Measurements from ENCODE around the gene MEGF10.
A peak's percentile ranks its signal among the peaks of the same experiment; 100 is the strongest.

MEGF10 gene

GRCh38 chr5:127409921-127410675 is 119.5 kb downstream of the MEGF10 start:
- H4K5ac ChIP-seq (ENCODE audit: low read length), result no peak overlapping the region
- H3K4me1 ChIP-seq (ENCODE audit: control insufficient read depth, low read depth, low read length), result peaks cover 8% of the 10 kb centered on the region
- H3K79me1 ChIP-seq (ENCODE audit: low read length), result no peaks in the 10 kb centered on the region
- H3K79me2 ChIP-seq (ENCODE audit: control insufficient read depth, insufficient read depth, low read length), result no peaks in the 10 kb centered on the region
- H3K27ac ChIP-seq (ENCODE audit: low read depth, low read length), result no peak overlapping the region
- no peak overlapping the region for H2BK15ac ChIP-seq (replicated peaks; ENCODE audit: low read depth)
- H3K4me2 ChIP-seq (ENCODE audit: low read length), result no peak overlapping the region
- H2BK120ac ChIP-seq (ENCODE audit: low read depth, low read length), result no peak overlapping the region
- no peak overlapping the region for H2AK5ac ChIP-seq (ENCODE audit: low read length)
- H4K8ac ChIP-seq (ENCODE audit: low read depth, low read length), result no peak overlapping the region
- no peak overlapping the region for H2BK5ac ChIP-seq (ENCODE audit: low read length)
- no peak overlapping the region for H3K18ac ChIP-seq (ENCODE audit: low read length)
- H3K23ac ChIP-seq (ENCODE audit: low read length), result no peak overlapping the region
- H3K27me3 ChIP-seq (ENCODE audit: insufficient read depth, low read length, poor library complexity), result no peaks in the 10 kb centered on the region
- H3K9ac ChIP-seq (ENCODE audit: low read length), result no peak overlapping the region
- no peak for DNase-seq
- no peak overlapping the region for H3K4ac ChIP-seq (ENCODE audit: low read depth, low read length)
- no CpG with 5 or more reads among the region's 15 CpGs for WGBS (ENCODE audit: extremely low coverage, insufficient coverage, low lambda C conversion rate)
- no peak overlapping the region for H3K56ac ChIP-seq (ENCODE audit: low read length)
- no peaks in the 10 kb centered on the region for H3K36me3 ChIP-seq (ENCODE audit: control insufficient read depth, insufficient read depth, low read length)
- no peak overlapping the region for H3K4me3 ChIP-seq (ENCODE audit: low read length)

- Histone ChIP-seq H3K4me2 (ENCODE audit: low read length) (no peak overlapping the region), H2BK5ac (ENCODE audit: low read length) (no peak overlapping the region), H4K5ac (ENCODE audit: low read length) (no peak overlapping the region), H3K4me1 (ENCODE audit: control insufficient read depth, low read depth, low read length) (peaks cover 8% of the 10 kb centered on the region), H3K27me3 (ENCODE audit: insufficient read depth, low read length, poor library complexity) (no peaks in the 10 kb centered on the region), H3K9ac (ENCODE audit: low read length) (no peak overlapping the region), H3K79me2 (ENCODE audit: control insufficient read depth, insufficient read depth, low read length) (no peaks in the 10 kb centered on the region), H3K36me3 (ENCODE audit: control insufficient read depth, insufficient read depth, low read length) (no peaks in the 10 kb centered on the region), H3K56ac (ENCODE audit: low read length) (no peak overlapping the region), H2BK15ac (replicated peaks; ENCODE audit: low read depth) (no peak overlapping the region), H3K4me3 (ENCODE audit: low read length) (no peak overlapping the region), H2AK5ac (ENCODE audit: low read length) (no peak overlapping the region), H3K4ac (ENCODE audit: low read depth, low read length) (no peak overlapping the region), H4K8ac (ENCODE audit: low read depth, low read length) (no peak overlapping the region), H3K18ac (ENCODE audit: low read length) (no peak overlapping the region), H2BK120ac (ENCODE audit: low read depth, low read length) (no peak overlapping the region), H3K79me1 (ENCODE audit: low read length) (no peaks in the 10 kb centered on the region), H3K27ac (ENCODE audit: low read depth, low read length) (no peak overlapping the region), H3K23ac (ENCODE audit: low read length) (no peak overlapping the region)
- WGBS (ENCODE audit: extremely low coverage, insufficient coverage, low lambda C conversion rate), result no CpG with 5 or more reads among the region's 4 CpGs
- no peak for DNase-seq
Observed at GRCh38 chr5:127410959-127411358, 120.4 kb downstream of the MEGF10 start.

GRCh38 chr5:127411381-127411780 is 120.8 kb downstream of the MEGF10 start:
- H3K9ac ChIP-seq (ENCODE audit: low read length), result no peak overlapping the region
- no peak overlapping the region for H3K4me3 ChIP-seq (ENCODE audit: low read length)
- no peak overlapping the region for H3K4ac ChIP-seq (ENCODE audit: low read depth, low read length)
- H2AK5ac ChIP-seq (ENCODE audit: low read length), result no peak overlapping the region
- no peak overlapping the region for H3K56ac ChIP-seq (ENCODE audit: low read length)
- H3K27ac ChIP-seq (ENCODE audit: low read depth, low read length), result no peak overlapping the region
- peaks cover 5% of the 10 kb centered on the region for H3K4me1 ChIP-seq (ENCODE audit: control insufficient read depth, low read depth, low read length)
- H3K23ac ChIP-seq (ENCODE audit: low read length), result no peak overlapping the region
- H2BK15ac ChIP-seq (replicated peaks; ENCODE audit: low read depth), result no peak overlapping the region
- H3K79me1 ChIP-seq (ENCODE audit: low read length), result no peaks in the 10 kb centered on the region
- no peak overlapping the region for H3K4me2 ChIP-seq (ENCODE audit: low read length)
- H3K18ac ChIP-seq (ENCODE audit: low read length), result no peak overlapping the region
- no peak overlapping the region for H4K8ac ChIP-seq (ENCODE audit: low read depth, low read length)
- no peaks in the 10 kb centered on the region for H3K27me3 ChIP-seq (ENCODE audit: insufficient read depth, low read length, poor library complexity)
- H3K79me2 ChIP-seq (ENCODE audit: control insufficient read depth, insufficient read depth, low read length), result no peaks in the 10 kb centered on the region
- no peaks in the 10 kb centered on the region for H3K36me3 ChIP-seq (ENCODE audit: control insufficient read depth, insufficient read depth, low read length)
- no peak overlapping the region for H2BK120ac ChIP-seq (ENCODE audit: low read depth, low read length)
- no CpG with 5 or more reads among the region's 5 CpGs for WGBS (ENCODE audit: extremely low coverage, insufficient coverage, low lambda C conversion rate)
- H4K5ac ChIP-seq (ENCODE audit: low read length), result no peak overlapping the region
- no peak for DNase-seq
- no peak overlapping the region for H2BK5ac ChIP-seq (ENCODE audit: low read length)

- no peaks in the 10 kb centered on the region for H3K79me2 ChIP-seq (ENCODE audit: control insufficient read depth, insufficient read depth, low read length)
- no peaks in the 10 kb centered on the region for H3K27me3 ChIP-seq (ENCODE audit: insufficient read depth, low read length, poor library complexity)
- no peaks in the 10 kb centered on the region for H3K36me3 ChIP-seq (ENCODE audit: control insufficient read depth, insufficient read depth, low read length)
- no peak overlapping the region for H2BK15ac ChIP-seq (replicated peaks; ENCODE audit: low read depth)
- no peak overlapping the region for H4K5ac ChIP-seq (ENCODE audit: low read length)
- no peak overlapping the region for H3K4me2 ChIP-seq (ENCODE audit: low read length)
- no peak overlapping the region for H3K4me3 ChIP-seq (ENCODE audit: low read length)
- H3K79me1 ChIP-seq (ENCODE audit: low read length), result no peaks in the 10 kb centered on the region
- no peak overlapping the region for H3K4ac ChIP-seq (ENCODE audit: low read depth, low read length)
- no peaks in the 10 kb centered on the region for H3K4me1 ChIP-seq (ENCODE audit: control insufficient read depth, low read depth, low read length)
- no peak overlapping the region for H2AK5ac ChIP-seq (ENCODE audit: low read length)
- no peak overlapping the region for H3K18ac ChIP-seq (ENCODE audit: low read length)
- H3K27ac ChIP-seq (ENCODE audit: low read depth, low read length), result no peak overlapping the region
- no peak for DNase-seq
- H3K56ac ChIP-seq (ENCODE audit: low read length), result no peak overlapping the region
- no peak overlapping the region for H2BK5ac ChIP-seq (ENCODE audit: low read length)
- no peak overlapping the region for H4K8ac ChIP-seq (ENCODE audit: low read depth, low read length)
- H3K9ac ChIP-seq (ENCODE audit: low read length), result no peak overlapping the region
- no CpG with 5 or more reads among the region's 3 CpGs for WGBS (ENCODE audit: extremely low coverage, insufficient coverage, low lambda C conversion rate)
- H2BK120ac ChIP-seq (ENCODE audit: low read depth, low read length), result no peak overlapping the region
- H3K23ac ChIP-seq (ENCODE audit: low read length), result no peak overlapping the region
Observed at GRCh38 chr5:127412698-127413097, 122.1 kb downstream of the MEGF10 start.

- H3K18ac ChIP-seq (ENCODE audit: low read length), result no peak overlapping the region
- no peak overlapping the region for H3K4ac ChIP-seq (ENCODE audit: low read depth, low read length)
- H3K79me2 ChIP-seq (ENCODE audit: control insufficient read depth, insufficient read depth, low read length), result no peaks in the 10 kb centered on the region
- H2BK15ac ChIP-seq (replicated peaks; ENCODE audit: low read depth), result no peak overlapping the region
- H3K4me2 ChIP-seq (ENCODE audit: low read length), result no peak overlapping the region
- no peak overlapping the region for H2BK120ac ChIP-seq (ENCODE audit: low read depth, low read length)
- H3K79me1 ChIP-seq (ENCODE audit: low read length), result no peaks in the 10 kb centered on the region
- DNase-seq, result no peak
- H3K4me3 ChIP-seq (ENCODE audit: low read length), result no peak overlapping the region
- no peaks in the 10 kb centered on the region for H3K27me3 ChIP-seq (ENCODE audit: insufficient read depth, low read length, poor library complexity)
- H4K5ac ChIP-seq (ENCODE audit: low read length), result no peak overlapping the region
- no peak overlapping the region for H2BK5ac ChIP-seq (ENCODE audit: low read length)
- H3K36me3 ChIP-seq (ENCODE audit: control insufficient read depth, insufficient read depth, low read length), result no peaks in the 10 kb centered on the region
- H3K23ac ChIP-seq (ENCODE audit: low read length), result no peak overlapping the region
- no peak overlapping the region for H2AK5ac ChIP-seq (ENCODE audit: low read length)
- WGBS (ENCODE audit: extremely low coverage, insufficient coverage, low lambda C conversion rate), result no CpG with 5 or more reads among the region's 2 CpGs
- no peak overlapping the region for H4K8ac ChIP-seq (ENCODE audit: low read depth, low read length)
- no peak overlapping the region for H3K9ac ChIP-seq (ENCODE audit: low read length)
- H3K56ac ChIP-seq (ENCODE audit: low read length), result no peak overlapping the region
- H3K4me1 ChIP-seq (ENCODE audit: control insufficient read depth, low read depth, low read length), result no peaks in the 10 kb centered on the region
- H3K27ac ChIP-seq (ENCODE audit: low read depth, low read length), result no peak overlapping the region
Observed at GRCh38 chr5:127415034-127415433, 124.4 kb downstream of the MEGF10 start.

- Histone ChIP-seq H3K18ac (ENCODE audit: low read length) (no peak overlapping the region), H3K36me3 (ENCODE audit: control insufficient read depth, insufficient read depth, low read length) (no peaks in the 10 kb centered on the region), H4K8ac (ENCODE audit: low read depth, low read length) (no peak overlapping the region), H3K4me3 (ENCODE audit: low read length) (no peak overlapping the region), H3K9ac (ENCODE audit: low read length) (no peak overlapping the region), H3K23ac (ENCODE audit: low read length) (no peak overlapping the region), H3K4ac (ENCODE audit: low read depth, low read length) (no peak overlapping the region), H3K4me2 (ENCODE audit: low read length) (no peak overlapping the region), H3K79me1 (ENCODE audit: low read length) (no peaks in the 10 kb centered on the region), H3K27me3 (ENCODE audit: insufficient read depth, low read length, poor library complexity) (no peaks in the 10 kb centered on the region), H3K79me2 (ENCODE audit: control insufficient read depth, insufficient read depth, low read length) (no peaks in the 10 kb centered on the region), H2AK5ac (ENCODE audit: low read length) (no peak overlapping the region), H3K27ac (ENCODE audit: low read depth, low read length) (no peak overlapping the region), H3K4me1 (ENCODE audit: control insufficient read depth, low read depth, low read length) (no peaks in the 10 kb centered on the region), H2BK15ac (replicated peaks; ENCODE audit: low read depth) (no peak overlapping the region), H2BK120ac (ENCODE audit: low read depth, low read length) (no peak overlapping the region), H2BK5ac (ENCODE audit: low read length) (no peak overlapping the region), H3K56ac (ENCODE audit: low read length) (peak overlapping the region; percentile 10), H4K5ac (ENCODE audit: low read length) (no peak overlapping the region)
- WGBS (ENCODE audit: extremely low coverage, insufficient coverage, low lambda C conversion rate), result no CpG with 5 or more reads among the region's 4 CpGs
- no peak for DNase-seq
Observed at GRCh38 chr5:127416906-127417305, 126.3 kb downstream of the MEGF10 start.

All from mesendoderm (in vitro differentiated cells).